H1 (cell line): ENCODE measurements around the gene DUOXA2. TPM values are rescaled to one million over a fixed set of nuclear protein-coding genes. Genes with fewer than 3 reads are reported as not detected.

ENCODE experiments used
- CTCF ChIA-PET: fragments of 300-600 bp; sonication (Branson Sonifier 250); formaldehyde crosslinking; loops from one replicate; lab custom pipeline; 2021; ENCODE audit not compliant: partially characterized antibody; lab: Charles Lee
- POLR2A ChIA-PET: fragments of 300-600 bp; sonication (Branson Sonifier 250); formaldehyde crosslinking; loops from one replicate; lab custom pipeline; 2021; ENCODE audit warnings: inconsistent platforms; ENCODE audit not compliant: partially characterized antibody; lab: Charles Lee
- DNase-seq, 2 experiments: peaks; one replicate each; pipeline versions ENCODE4 v3.0.0 to v3.0.0-alpha.2; 2010 to 2022; ENCODE audit warnings: low spot score in 2 of 2, low read depth in 1 of 2, mixed read lengths in 1 of 2
- FAIRE-seq: peaks from 2 replicates; lab custom pipeline; 2011; peaks lifted over from hg19 to GRCh38; lab: Jason Lieb, UNC
- H2AFZ ChIP-seq: 2 replicates; pipeline ENCODE4 v1.8.1; 2012; ENCODE audit warnings: low read length, inconsistent platforms
- H2AK5ac ChIP-seq: 2 replicates; pipeline ENCODE4 v1.6.1; 2013; ENCODE audit warnings: low read depth, low read length
- H2BK120ac ChIP-seq: replicated peaks from 2 replicates; pipeline ENCODE3; 2013; ENCODE audit warnings: low read depth, low read length, inconsistent platforms
- H2BK12ac ChIP-seq: 2 replicates; pipeline ENCODE4 v1.6.1; 2013; ENCODE audit warnings: low read depth, low read length
- H2BK15ac ChIP-seq: 2 replicates; pipeline ENCODE4 v1.6.1; 2013; ENCODE audit warnings: low read length
- H2BK20ac ChIP-seq: 2 replicates; pipeline ENCODE4 v1.6.1; 2013; ENCODE audit warnings: low read length
- H2BK5ac ChIP-seq: 2 replicates; pipeline ENCODE4 v1.6.1; 2013; ENCODE audit warnings: low read depth, low read length
- H3K14ac ChIP-seq: 2 replicates; pipeline ENCODE4 v1.6.1; 2013; ENCODE audit warnings: inconsistent platforms; ENCODE audit not compliant: insufficient read length
- H3K18ac ChIP-seq: 2 replicates; pipeline ENCODE4 v1.6.1; 2013; ENCODE audit warnings: low read length; ENCODE audit errors: extremely low read depth
- H3K23ac ChIP-seq: 2 replicates; pipeline ENCODE4 v1.6.1; 2013; ENCODE audit warnings: inconsistent platforms; ENCODE audit not compliant: insufficient read length
- H3K23me2 ChIP-seq: 2 replicates; pipeline ENCODE4 v1.6.1; 2013; ENCODE audit warnings: low read depth, low read length
- H3K27ac ChIP-seq: 2 replicates; pipeline ENCODE4 v1.6.1; 2011; ENCODE audit warnings: low read depth, low read length, inconsistent platforms
- H3K27me3 ChIP-seq, 4 experiments: replicated peaks in 1 of 4; 1 replicate in 1 of 4; 2 replicates in 3 of 4; pipeline versions ENCODE4 v1.6.1 to v1.8.1; 2011 to 2013; ENCODE audit warnings: low read length in 3 of 4, mild to moderate bottlenecking in 3 of 4, inconsistent platforms in 2 of 4, mixed read lengths in 2 of 4, moderate library complexity in 1 of 4; ENCODE audit not compliant: control insufficient read depth in 3 of 4, insufficient read depth in 3 of 4; ENCODE audit errors: extremely low read depth in 1 of 4
- H3K36me3 ChIP-seq, 4 experiments: 2 replicates each; pipeline versions ENCODE4 v1.6.1 to v1.8.1; 2011 to 2013; ENCODE audit warnings: mild to moderate bottlenecking in 4 of 4, low read length in 3 of 4, moderate library complexity in 2 of 4, control low read depth in 1 of 4, inconsistent platforms in 1 of 4; ENCODE audit not compliant: insufficient read depth in 4 of 4, control insufficient read depth in 2 of 4
- H3K4ac ChIP-seq: replicated peaks from 2 replicates; pipeline ENCODE3; 2013; ENCODE audit warnings: low read length, low read depth, mixed read lengths, inconsistent platforms; ENCODE audit not compliant: insufficient read length
- H3K4me1 ChIP-seq, 4 experiments: replicated peaks in 1 of 4; 1 replicate in 1 of 4; 2 replicates in 3 of 4; pipeline versions ENCODE4 v1.6.1 to v1.8.1; 2011 to 2013; ENCODE audit warnings: low read length in 3 of 4, inconsistent platforms in 2 of 4, mixed read lengths in 1 of 4; ENCODE audit not compliant: insufficient read depth in 4 of 4, control insufficient read depth in 3 of 4
- H3K4me2 ChIP-seq, 2 experiments: 2 replicates each; pipeline versions ENCODE4 v1.6.1 to v1.8.1; 2011 to 2013; ENCODE audit warnings: low read depth in 2 of 2, low read length in 2 of 2, control low read depth in 1 of 2, inconsistent platforms in 1 of 2, mild to moderate bottlenecking in 1 of 2; ENCODE audit not compliant: insufficient read depth in 1 of 2
- H3K4me3 ChIP-seq, 4 experiments: fragments of 200-600, 300-600 bp in 1 of 4; sonication (generic), shearing (Covaris generic), sonication (Bioruptor Twin) in 1 of 4; 2 replicates each; pipeline versions ENCODE4 v1.5.1 to v1.8.1; 2011 to 2016; ENCODE audit warnings: low read length in 4 of 4, low read depth in 3 of 4, control low read depth in 2 of 4, inconsistent platforms in 2 of 4, mild to moderate bottlenecking in 2 of 4, mixed read lengths in 1 of 4, moderate library complexity in 1 of 4; ENCODE audit not compliant: insufficient read depth in 2 of 4; ENCODE audit errors: extremely low read depth in 1 of 4
- H3K56ac ChIP-seq: replicated peaks from 2 replicates; pipeline ENCODE3; 2013; ENCODE audit warnings: low read depth, mild to moderate bottlenecking, mixed read lengths, low read length, inconsistent platforms; ENCODE audit not compliant: insufficient read length
- H3K79me1 ChIP-seq: 2 replicates; pipeline ENCODE4 v1.6.1; 2013; ENCODE audit warnings: low read depth, low read length, control low read depth
- H3K79me2 ChIP-seq, 2 experiments: 2 replicates each; pipeline versions ENCODE4 v1.6.1 to v1.8.1; 2012 to 2013; ENCODE audit warnings: low read length in 2 of 2, mild to moderate bottlenecking in 2 of 2, inconsistent platforms in 1 of 2; ENCODE audit not compliant: insufficient read depth in 2 of 2, control insufficient read depth in 1 of 2
- H3K9ac ChIP-seq, 4 experiments: replicated peaks in 1 of 4; 1 replicate in 1 of 4; 2 replicates in 3 of 4; pipeline versions ENCODE4 v1.6.1 to v1.8.1; 2011 to 2013; ENCODE audit warnings: low read depth in 3 of 4, low read length in 3 of 4, control low read depth in 2 of 4, mild to moderate bottlenecking in 2 of 4, moderate library complexity in 2 of 4, inconsistent platforms in 1 of 4; ENCODE audit errors: extremely low read depth in 1 of 4
- H3K9me3 ChIP-seq, 2 experiments: 2 replicates each; pipeline versions ENCODE4 v1.6.1 to v1.8.1; 2012 to 2013; ENCODE audit warnings: mild to moderate bottlenecking in 2 of 2, moderate library complexity in 2 of 2, control low read depth in 1 of 2, inconsistent platforms in 1 of 2, low read depth in 1 of 2, low read length in 1 of 2, mixed read lengths in 1 of 2; ENCODE audit not compliant: insufficient read depth in 2 of 2
- H4K20me1 ChIP-seq, 2 experiments: replicated peaks in 1 of 2; 2 replicates each; pipeline versions ENCODE3 to v1.8.1; 2011 to 2013; ENCODE audit warnings: inconsistent platforms in 2 of 2, low read length in 2 of 2, mild to moderate bottlenecking in 1 of 2; ENCODE audit not compliant: insufficient read depth in 2 of 2, control insufficient read depth in 1 of 2
- H4K5ac ChIP-seq: 2 replicates; pipeline ENCODE4 v1.6.1; 2013; ENCODE audit warnings: low read length, low read depth, mixed read lengths, inconsistent platforms; ENCODE audit not compliant: insufficient read length
- H4K8ac ChIP-seq: 2 replicates; pipeline ENCODE4 v1.8.0; 2013; ENCODE audit warnings: mild to moderate bottlenecking, moderate library complexity, low read length, inconsistent platforms; ENCODE audit not compliant: insufficient read depth; ENCODE audit errors: extremely low read depth
- H4K91ac ChIP-seq: replicated peaks from 2 replicates; pipeline ENCODE3; 2013; ENCODE audit warnings: low read length, mixed read lengths, inconsistent platforms; ENCODE audit not compliant: insufficient read length
- E2F6 ChIP-seq: IDR thresholded peaks from 2 replicates; pipeline ENCODE4 v1.6.1; 2012; ENCODE audit warnings: inconsistent platforms
- EP300 ChIP-seq, 2 experiments: IDR thresholded peaks; 1 replicate in 1 of 2; 2 replicates in 1 of 2; pipeline ENCODE4 v1.6.1; 2011 to 2012; ENCODE audit warnings: low read depth in 2 of 2, low read length in 2 of 2, mild to moderate bottlenecking in 2 of 2, borderline replicate concordance in 1 of 2, inconsistent platforms in 1 of 2, moderate library complexity in 1 of 2
- GABPA ChIP-seq: IDR thresholded peaks from 2 replicates; pipeline ENCODE4 v1.6.1; 2011; ENCODE audit warnings: mild to moderate bottlenecking, low read length, moderate library complexity, borderline replicate concordance; ENCODE audit not compliant: insufficient read depth
- GTF2F1 ChIP-seq: IDR thresholded peaks from 2 replicates; pipeline ENCODE4 v1.6.1; 2012; ENCODE audit warnings: low read depth, low read length, improper control_type of control experiment, borderline replicate concordance
- KDM1A ChIP-seq: fragments of 200-600, 300-600 bp; sonication (generic); IDR thresholded peaks from 2 replicates; pipeline ENCODE4 v1.7.1; 2016; ENCODE audit warnings: mild to moderate bottlenecking, low read length, borderline replicate concordance
- SRF ChIP-seq: IDR thresholded peaks from 2 replicates; pipeline ENCODE4 v1.6.1; 2011; ENCODE audit warnings: mild to moderate bottlenecking, low read depth, low read length, moderate library complexity
- TAF7 ChIP-seq: optimal IDR thresholded peaks from 2 replicates; pipeline ENCODE3; 2011; ENCODE audit warnings: low read depth, mild to moderate bottlenecking, inconsistent platforms, low read length, moderate library complexity, borderline replicate concordance
- USF2 ChIP-seq: IDR thresholded peaks from 2 replicates; pipeline ENCODE4 v1.6.1; 2011; ENCODE audit warnings: low read length, improper control_type of control experiment
- YY1 ChIP-seq: IDR thresholded peaks from 2 replicates; pipeline ENCODE4 v1.6.1; 2011; ENCODE audit warnings: low read depth, mild to moderate bottlenecking, low read length
- WGBS, 2 experiments: shearing (Covaris generic) in 1 of 2; methylation state at CpG; one replicate each; pipeline versions ENCODE4 v1.1.6 to v1.1.7; 2013 to 2015; ENCODE audit warnings: low lambda C conversion rate in 2 of 2, mixed read lengths in 2 of 2, inconsistent platforms in 1 of 2, low coverage in 1 of 2, missing lambda C conversion rate in 1 of 2; ENCODE audit not compliant: insufficient replicate concordance in 2 of 2, insufficient coverage in 1 of 2, insufficient read length in 1 of 2; ENCODE audit errors: extremely low coverage in 1 of 2, missing lambda C conversion rate in 1 of 2; 5-methylcytosine and 5-hydroxymethylcytosine counted together
- polyA plus RNA-seq, 7 experiments: library from polyadenylated mRNA; depleted of rRNA in 3 of 7; stranded (reverse) in 5 of 7; unstranded in 2 of 7; fragments of >200 nt in 5 of 7; fragments of 200-250 nt in 2 of 7; gene quantifications; 1 replicate in 5 of 7; 2 replicates in 1 of 7; 4 replicates in 1 of 7; pipeline versions ENCODE4 v1.2.1 to v1.2.3, GENCODE V29; 2011 to 2013; ENCODE audit warnings: missing spikeins in 2 of 7, mixed read lengths in 2 of 7
- total RNA-seq: library from RNA; stranded (reverse); fragmentation: NEBNext Ultra II Directional; extraction: Animal tissue kit (Norgen Biotek cat#: 25700); gene quantifications from 2 replicates; pipeline ENCODE4 v1.2.1, GENCODE V29; 2021

Gene DUOXA2
- total and polyA plus RNA-seq, 2 of the 8 experiments (the other 6 are each of a cell fraction or from before 2014, with no cell fraction given) = 0.05 TPM; not detected in 1

GRCh38 chr15:45138814-45139765 is 25.0 kb downstream of the DUOXA2 start:
- Histone ChIP-seq H3K23me2 (no peaks in the 10 kb centered on the region), H4K20me1 (no peaks in the 10 kb centered on the region), H3K14ac (no peak overlapping the region), H3K9me3 (no peaks in the 10 kb centered on the region), H2BK5ac (no peak overlapping the region), H3K27ac (no peak overlapping the region), H3K4me2 (no peak overlapping the region), H4K5ac (no peak overlapping the region), H3K9ac (peak overlapping the region in 1 of 4 experiments; percentile 13; a peak in 2 of 7 replicates), H3K4ac (no peak overlapping the region), H3K4me1 (peaks cover 0 to 7% (median 3%) of the 10 kb centered on the region in 4 experiments; a peak in 3 of 7 replicates), H3K4me3 (no peak overlapping the region), H3K18ac (no peak overlapping the region), H2BK12ac (no peak overlapping the region), H2BK15ac (no peak overlapping the region), H2AK5ac (no peak overlapping the region), H4K91ac (no peak overlapping the region), H3K79me1 (no peaks in the 10 kb centered on the region), H3K56ac (no peak overlapping the region), H3K27me3 (peaks cover 19 to 34% (median 27%) of the 10 kb centered on the region in 4 experiments), H3K79me2 (no peaks in the 10 kb centered on the region), H2AFZ (no peak overlapping the region), H4K8ac (no peak overlapping the region; the same call in 1 of the 2 replicates), H3K23ac (no peak overlapping the region), H3K36me3 (no peaks in the 10 kb centered on the region), H2BK20ac (no peak overlapping the region), H2BK120ac (no peak overlapping the region)
- FAIRE-seq (no peak), DNase-seq (no peak)
- POLR2A ChIA-PET = interaction anchor here (0.9 kb wide), 1 partner anchor 64 kb away, joined by 3 read pairs; no protein-coding TSS in a partner anchor
- TF ChIP-seq EP300 (IDR thresholded peaks at IDR 0.05; ENCODE audit: borderline replicate concordance in 1 of 2, low read depth in 2 of 2, low read length in 2 of 2) (no peak), GABPA (no peak), GTF2F1 (no peak), YY1 (no peak), E2F6 (no peak), SRF (no peak), USF2 (no peak), KDM1A (no peak), TAF7 (no peak)
- CTCF ChIA-PET = interaction anchor here (1.0 to 10.1 kb wide), 7 partner anchors 14 to 59 kb away, joined by 3 to 57 read pairs (median 7); no protein-coding TSS in a partner anchor
- 84% methylated on average over 10 of the region's 12 CpGs; no CpG with 5 or more reads in 1 of the 2 experiments for WGBS, 2 experiments
